Breast epithelium (tissue), 4 donors: ENCODE data around the gene PLEKHO2. TPM values are rescaled to one million over a fixed set of nuclear protein-coding genes. Genes with fewer than 3 reads are reported as not detected.

ENCODE experiments used
- DNase-seq, 2 donors: peaks; one replicate each; pipeline ENCODE4 v3.0.0-alpha.2; 2019; ENCODE audit warnings: low spot score in 2 of 2
- H3K27ac ChIP-seq, 2 donors: fragments of 200-600 bp; sonication (generic) in 1 of 2; one replicate each; pipeline ENCODE4 v1.5.1; 2016 to 2019; ENCODE audit warnings: mild to moderate bottlenecking in 1 of 2
- H3K27me3 ChIP-seq, 2 donors: fragments of 200-600 bp; sonication (generic) in 1 of 2; one replicate each; pipeline versions ENCODE4 v1.5.1 to v1.6.0; 2017 to 2019; ENCODE audit warnings: control low read depth in 1 of 2, mild to moderate bottlenecking in 1 of 2
- H3K36me3 ChIP-seq: fragments of 200-600 bp; one replicate; pipeline ENCODE4 v1.5.1; 2019
- H3K4me1 ChIP-seq, 2 donors: fragments of 200-600 bp; sonication (generic); one replicate each; pipeline ENCODE4 v1.5.1; 2016 to 2019; ENCODE audit warnings: control low read depth in 1 of 2
- H3K4me3 ChIP-seq, 3 donors: fragments of 200-600 bp; sonication (generic); 1 replicate in 2 of 3; 2 replicates in 1 of 3; pipeline ENCODE4 v1.5.1; 2016 to 2019; ENCODE audit warnings: mild to moderate bottlenecking in 3 of 3, moderate library complexity in 2 of 3
- H3K9me3 ChIP-seq, 2 donors: fragments of 200-600 bp; sonication (generic) in 1 of 2; one replicate each; pipeline ENCODE4 v1.5.1; 2016 to 2019; ENCODE audit warnings: control low read depth in 1 of 2
- POLR2A ChIP-seq: fragments of 450-650 bp; IDR thresholded peaks from one replicate; pipeline ENCODE4 v1.6.1; 2016; ENCODE audit warnings: antibody characterized with exemption, mild to moderate bottlenecking, moderate library complexity
- POLR2AphosphoS5 ChIP-seq, 3 donors: sonication (generic); formaldehyde crosslinking; IDR thresholded peaks; one replicate each; pipeline ENCODE4 v1.6.1; 2017; ENCODE audit warnings: antibody characterized with exemption in 3 of 3
- intact Hi-C: fragments of 100-400 bp; cut with DNase I; formaldehyde crosslinking; loops from one replicate; pipeline ENCODE4 v1.15.1; 2023; ENCODE audit warnings: low total_unique reads
- total RNA-seq, 3 donors: library from RNA; depleted of rRNA; stranded (reverse); fragments of >200 nt; gene quantifications; one replicate each; pipeline ENCODE4 v1.1.0, GENCODE V29; 2016
- TF ChIP-seq, protein P1 (sequence below), 3 donors: fragments of 450-650 bp; IDR thresholded peaks; one replicate each; pipeline ENCODE4 v1.5.1; 2016 to 2017; ENCODE audit warnings: antibody characterized with exemption in 3 of 3, mild to moderate bottlenecking in 3 of 3, moderate library complexity in 3 of 3

The PLEKHO2 gene
- total RNA-seq, 3 donors from 2014 or later: 21.1 to 33.3 (median 26.5) TPM

DNA sequence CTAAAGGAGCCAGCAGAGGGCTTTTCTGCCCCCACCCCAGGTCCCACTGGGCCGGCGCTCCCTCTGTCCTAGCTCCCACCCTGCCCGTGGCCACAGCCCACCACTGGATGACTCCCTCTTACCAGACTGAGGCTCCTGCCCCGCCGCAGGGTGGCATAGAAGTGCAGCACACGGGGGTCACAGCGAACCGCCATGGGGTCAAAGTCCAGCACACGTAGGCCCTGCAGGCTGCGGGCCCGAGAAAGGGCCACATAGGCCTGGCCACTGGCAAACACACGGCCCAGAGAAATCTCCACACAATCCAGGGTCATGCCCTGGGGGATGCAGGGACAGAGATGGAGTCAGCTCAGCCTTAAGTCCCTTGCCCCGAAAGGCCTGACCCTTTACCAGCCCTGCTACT is 25.3 kb upstream of the PLEKHO2 start:
- no peaks in the 10 kb centered on the region for H3K9me3 ChIP-seq
- H3K4me1 ChIP-seq: no peaks in the 10 kb centered on the region
- H3K4me3 ChIP-seq: no peak overlapping the region
- H3K27me3 ChIP-seq: no peaks in the 10 kb centered on the region
- no peaks in the 10 kb centered on the region for H3K36me3 ChIP-seq
- no peak overlapping the region for H3K27ac ChIP-seq
- no peak for DNase-seq
- TF ChIP-seq POLR2AphosphoS5 (IDR thresholded peaks at IDR 0.05) (no peak), POLR2A (no peak)
- TF ChIP-seq, protein P1, sequence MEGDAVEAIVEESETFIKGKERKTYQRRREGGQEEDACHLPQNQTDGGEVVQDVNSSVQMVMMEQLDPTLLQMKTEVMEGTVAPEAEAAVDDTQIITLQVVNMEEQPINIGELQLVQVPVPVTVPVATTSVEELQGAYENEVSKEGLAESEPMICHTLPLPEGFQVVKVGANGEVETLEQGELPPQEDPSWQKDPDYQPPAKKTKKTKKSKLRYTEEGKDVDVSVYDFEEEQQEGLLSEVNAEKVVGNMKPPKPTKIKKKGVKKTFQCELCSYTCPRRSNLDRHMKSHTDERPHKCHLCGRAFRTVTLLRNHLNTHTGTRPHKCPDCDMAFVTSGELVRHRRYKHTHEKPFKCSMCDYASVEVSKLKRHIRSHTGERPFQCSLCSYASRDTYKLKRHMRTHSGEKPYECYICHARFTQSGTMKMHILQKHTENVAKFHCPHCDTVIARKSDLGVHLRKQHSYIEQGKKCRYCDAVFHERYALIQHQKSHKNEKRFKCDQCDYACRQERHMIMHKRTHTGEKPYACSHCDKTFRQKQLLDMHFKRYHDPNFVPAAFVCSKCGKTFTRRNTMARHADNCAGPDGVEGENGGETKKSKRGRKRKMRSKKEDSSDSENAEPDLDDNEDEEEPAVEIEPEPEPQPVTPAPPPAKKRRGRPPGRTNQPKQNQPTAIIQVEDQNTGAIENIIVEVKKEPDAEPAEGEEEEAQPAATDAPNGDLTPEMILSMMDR (IDR thresholded peaks at IDR 0.05): no peak
- intact Hi-C loops: no loop called here

DNA sequence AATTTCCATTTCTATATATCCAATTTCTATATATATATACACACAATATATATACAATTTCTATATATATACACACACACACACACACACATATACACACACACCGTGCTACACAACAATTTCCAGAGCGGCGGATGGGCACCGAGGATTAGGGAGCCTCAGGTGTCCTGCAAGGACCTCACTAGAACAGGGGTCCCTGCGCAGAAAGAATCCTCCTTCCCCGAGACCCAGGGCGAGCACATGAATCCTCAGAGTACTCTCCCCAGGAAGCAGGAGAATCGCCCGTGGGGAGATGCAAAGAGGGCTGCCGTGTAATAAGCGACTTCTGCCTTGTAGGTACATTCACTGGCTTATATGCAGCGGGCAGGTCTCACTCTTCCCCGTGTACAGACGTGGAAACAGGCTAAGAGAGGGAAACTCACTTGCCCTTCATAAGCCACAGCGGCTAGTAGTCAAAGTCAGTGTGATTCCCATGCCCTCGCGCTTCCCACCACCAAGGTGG is 16.7 kb upstream of the PLEKHO2 start:
- Histone ChIP-seq H3K27me3 (no peaks in the 10 kb centered on the region), H3K27ac (no peak overlapping the region), H3K4me3 (peak overlapping the region; percentile 31 to 61 (median 56)), H3K36me3 (no peaks in the 10 kb centered on the region), H3K4me1 (peaks cover 7 to 12% of the 10 kb centered on the region in 2 donors), H3K9me3 (no peaks in the 10 kb centered on the region)
- intact Hi-C loops: loop anchor here (10.0 kb wide), 1 partner anchor 140 kb away; no protein-coding TSS in a partner anchor
- no peak for DNase-seq
- no peak for TF ChIP-seq POLR2AphosphoS5 (IDR thresholded peaks at IDR 0.05)
- TF ChIP-seq, protein P1 (IDR thresholded peaks at IDR 0.05): no peak
- TF ChIP-seq POLR2A: no peak

DNA sequence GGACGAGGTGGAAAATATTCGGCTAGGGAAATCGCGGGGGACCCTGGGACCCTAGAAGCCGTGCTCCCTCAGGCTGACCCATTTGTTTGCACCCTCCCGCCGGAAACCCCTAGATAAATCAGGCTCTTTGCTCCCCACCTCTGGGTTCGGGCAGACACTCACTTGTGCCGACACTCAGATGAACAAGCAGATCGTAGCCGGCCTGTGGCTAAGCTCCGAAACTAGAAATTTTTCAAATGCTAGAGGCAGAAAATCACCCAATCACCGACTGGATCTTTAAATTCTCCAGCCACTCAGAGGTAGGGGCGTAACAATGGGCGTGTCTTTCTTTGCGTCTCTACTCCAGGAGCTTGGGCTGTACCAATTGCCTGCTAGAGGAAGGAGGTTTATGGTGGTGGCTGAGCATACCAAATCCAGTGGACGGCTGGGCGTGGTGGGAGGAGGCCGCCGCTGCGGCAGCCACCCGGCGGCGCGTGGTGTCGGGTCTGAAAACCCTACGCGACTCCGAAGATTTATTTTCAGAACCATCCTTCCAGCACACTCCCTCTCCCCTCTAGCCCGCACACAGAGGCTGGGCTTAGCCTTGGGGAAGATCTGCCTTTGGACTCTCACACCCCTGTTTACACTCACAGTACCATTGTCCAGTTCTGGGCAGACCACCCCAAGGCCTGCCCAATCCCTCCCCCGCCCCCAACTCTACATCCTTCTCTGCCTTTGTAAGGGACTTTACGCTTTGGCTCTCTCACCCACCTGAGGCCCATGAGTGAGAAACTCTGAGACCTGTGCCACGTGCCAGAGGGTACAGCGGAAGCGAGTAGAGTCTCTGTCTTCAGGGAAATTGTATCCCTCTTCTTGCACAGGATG is 16.1 kb upstream of the PLEKHO2 start, which contains the start of gene PIF1:
PIF1 (minus strand) TSS at position 217 of the 864 bp plus-strand sequence. CDS start 1,312 bp downstream, outside the sequence.
- Histone ChIP-seq H3K4me3 (peak within 1 kb of the TSS; percentile 31 to 68 (median 56)), H3K36me3 (no peaks in the 10 kb centered on the region), H3K9me3 (no peaks in the 10 kb centered on the region), H3K27me3 (no peaks in the 10 kb centered on the region), H3K27ac (peak within 1 kb of the TSS; percentile 36 to 78), H3K4me1 (peaks cover 7 to 12% of the 10 kb centered on the region in 2 donors)
- intact Hi-C loops: loop anchor here (10.0 kb wide), 1 partner anchor 141 kb away; no protein-coding TSS in a partner anchor
- peak; percentile 81 to 92 for DNase-seq
- TF ChIP-seq, protein P1 (IDR thresholded peaks at IDR 0.05): no peak
- TF ChIP-seq POLR2A (peak; percentile 21), POLR2AphosphoS5 (IDR thresholded peaks at IDR 0.05) (peak; percentile 28 to 70 (median 51))

DNA sequence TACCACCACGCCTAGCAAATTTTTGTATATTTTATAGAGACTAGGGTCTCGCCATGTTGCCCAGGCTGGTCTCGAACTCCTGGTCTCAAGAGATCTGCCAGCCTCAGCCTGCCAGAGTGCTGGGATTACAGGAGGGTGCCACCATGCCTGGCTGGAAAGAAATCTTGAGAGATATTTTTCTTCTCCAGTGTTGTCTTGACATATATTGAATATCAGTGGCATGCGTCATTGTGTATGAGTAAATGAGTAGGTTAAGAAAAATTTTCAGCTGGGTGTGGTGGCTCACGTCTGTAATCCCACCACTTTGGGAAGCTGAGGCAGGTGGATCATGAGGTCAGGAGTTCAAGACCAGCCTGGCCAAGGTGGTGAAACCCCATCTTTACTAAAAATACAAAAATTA is 12.7 kb upstream of the PLEKHO2 start:
- Histone ChIP-seq H3K36me3 (no peaks in the 10 kb centered on the region), H3K27ac (no peak overlapping the region), H3K4me1 (peaks cover 2 to 4% of the 10 kb centered on the region in 2 donors), H3K4me3 (no peak overlapping the region), H3K27me3 (no peaks in the 10 kb centered on the region), H3K9me3 (no peaks in the 10 kb centered on the region)
- no peak for DNase-seq
- intact Hi-C loops: loop anchor here (10.0 kb wide), 1 partner anchor 144 kb away; no protein-coding TSS in a partner anchor
- TF ChIP-seq POLR2AphosphoS5 (IDR thresholded peaks at IDR 0.05) (no peak), POLR2A (no peak)
- TF ChIP-seq, protein P1 (IDR thresholded peaks at IDR 0.05): no peak

DNA sequence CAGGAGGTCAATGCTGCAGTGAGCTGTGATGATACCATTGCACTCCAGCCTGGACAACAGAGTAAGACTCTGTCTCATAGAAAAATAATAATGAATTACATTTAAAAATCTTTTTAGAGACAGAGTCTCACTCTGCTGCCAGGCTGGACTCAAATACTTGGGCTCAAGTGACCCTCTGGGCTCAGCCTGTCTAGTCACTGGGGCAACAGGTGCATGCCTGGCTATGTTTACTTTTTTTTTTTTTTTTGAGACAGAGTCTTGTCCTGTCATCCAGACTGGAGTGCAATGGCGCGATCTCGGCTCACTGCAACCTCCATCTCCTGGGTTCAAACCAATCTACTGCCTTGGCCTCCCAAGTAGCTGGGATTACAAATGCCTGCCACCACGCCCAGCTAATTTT is 8.0 kb upstream of the PLEKHO2 start:
- H3K27me3 ChIP-seq: no peaks in the 10 kb centered on the region
- no peak overlapping the region for H3K4me3 ChIP-seq
- DNase-seq: no peak
- H3K9me3 ChIP-seq: no peaks in the 10 kb centered on the region
- H3K36me3 ChIP-seq: no peaks in the 10 kb centered on the region
- peaks cover 0 to 3% of the 10 kb centered on the region in 2 donors for H3K4me1 ChIP-seq
- H3K27ac ChIP-seq: no peak overlapping the region
- TF ChIP-seq POLR2AphosphoS5 (IDR thresholded peaks at IDR 0.05): no peak
- intact Hi-C loops: no loop called here
